ENCODE measurements around the gene ARMC6.
"Not testable (repeated sequence)": the region's sequence is repeated elsewhere in the genome, so short reads cannot be mapped to it uniquely, and the experiment has no call there.

The ARMC6 gene

DNA sequence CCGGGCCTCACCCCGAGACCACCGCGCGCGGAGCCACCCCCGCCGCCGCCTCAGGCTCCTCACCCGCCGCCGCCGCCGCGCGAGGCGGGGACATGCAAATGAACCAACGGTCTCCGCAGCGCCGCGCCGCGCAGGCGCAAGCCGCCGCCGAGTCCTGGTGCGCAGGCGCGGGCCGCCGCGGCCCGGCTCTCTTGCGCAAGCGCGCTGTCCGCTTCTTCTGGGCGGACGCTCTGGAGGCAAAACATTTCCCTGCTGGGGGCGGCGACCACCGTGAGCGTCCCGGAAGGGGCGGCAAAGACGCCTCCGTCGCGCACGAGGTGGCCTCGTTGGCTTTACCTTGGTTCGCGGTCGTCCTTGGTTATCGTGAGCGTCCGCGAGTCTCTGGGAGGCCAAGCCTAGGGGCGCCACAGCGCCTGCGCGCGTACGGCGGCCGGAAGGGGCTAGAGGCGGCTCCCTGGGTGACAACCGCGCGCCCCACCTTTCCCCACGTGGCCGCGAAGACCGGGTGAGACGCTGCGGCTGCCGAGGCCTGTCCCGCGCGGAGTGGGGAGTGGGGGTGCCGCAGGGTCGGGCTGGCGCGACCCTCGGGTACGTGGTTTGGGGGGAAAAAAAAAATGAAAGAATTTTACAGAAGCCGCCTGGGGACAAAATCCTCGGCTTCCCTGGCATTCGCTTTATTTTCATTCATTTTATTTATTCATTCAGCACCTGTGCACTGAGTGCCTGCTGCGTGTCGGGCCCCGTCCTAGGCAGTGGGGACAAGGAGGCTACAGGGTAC is at the start of gene ARMC6, which contains the start of gene SUGP2:
ARMC6 (plus strand) TSS at position 178 of the 778 bp plus-strand sequence. CDS start 607 bp downstream, outside the sequence.
SUGP2 (minus strand) TSS at position 92 of the 778 bp plus-strand sequence. CDS start 2,446 bp downstream, outside the sequence.
- DNase-seq: peak; percentile 94

DNA sequence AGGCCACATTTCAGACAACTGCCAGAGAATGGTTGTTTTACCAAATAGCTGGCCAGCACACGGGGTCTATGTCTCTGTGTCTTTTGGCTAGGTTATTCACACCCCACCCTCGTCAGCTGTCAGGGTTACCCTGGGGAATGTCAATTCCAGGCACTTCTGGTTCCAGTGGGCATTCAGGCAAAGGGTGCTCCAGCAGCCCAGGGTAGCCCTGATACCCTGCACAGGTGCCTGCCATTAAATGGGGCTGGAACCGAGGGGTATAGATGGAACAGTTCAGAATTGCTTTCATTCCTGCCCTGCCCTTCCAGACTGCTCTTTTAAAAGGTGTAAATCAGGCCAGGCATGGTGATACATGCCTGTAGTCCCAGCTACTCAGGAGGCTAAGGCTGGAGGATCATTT is 49.2 kb upstream of the ARMC6 start:
- DNase-seq: no peak

DNA sequence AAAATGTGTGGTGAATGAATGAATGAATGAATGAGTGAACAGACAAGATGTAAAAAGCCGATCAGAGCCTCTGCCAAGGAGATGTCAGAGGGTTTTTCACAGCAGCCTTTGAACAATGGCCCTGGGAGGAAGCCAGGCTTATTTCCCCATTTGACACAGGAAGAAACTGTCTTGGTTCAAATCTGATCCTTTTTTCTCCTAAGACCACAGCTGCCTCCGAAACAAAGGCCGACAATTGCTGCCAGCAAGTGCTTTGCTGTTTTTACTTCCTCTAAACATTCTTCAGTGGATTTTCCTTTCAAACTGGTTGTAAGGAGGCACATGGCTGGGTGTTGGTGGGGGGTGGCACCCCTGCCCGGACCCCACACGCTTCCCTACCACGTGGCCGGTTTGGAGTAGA is 48.1 kb upstream of the ARMC6 start:
- DNase-seq: no peak

DNA sequence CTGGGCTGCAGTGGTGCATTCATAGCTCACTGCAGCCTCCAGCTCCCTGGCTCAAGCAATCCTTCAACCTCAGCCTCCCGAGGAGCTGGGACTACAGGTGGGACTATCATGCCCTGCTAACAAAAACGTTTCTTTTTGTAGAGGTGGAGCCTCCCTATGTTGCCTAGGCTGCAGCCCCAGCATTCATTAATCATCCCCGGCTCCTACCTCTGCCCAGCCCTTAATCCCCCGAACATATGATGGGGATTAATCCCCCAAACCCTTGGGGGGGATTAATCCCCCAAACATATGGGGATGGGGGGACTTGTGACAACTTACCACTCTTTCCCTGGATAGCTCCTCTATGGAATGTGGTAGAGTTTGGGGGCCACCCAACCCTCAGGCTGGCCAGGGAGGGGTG is 45.9 kb upstream of the ARMC6 start:
- DNase-seq: no peak

DNA sequence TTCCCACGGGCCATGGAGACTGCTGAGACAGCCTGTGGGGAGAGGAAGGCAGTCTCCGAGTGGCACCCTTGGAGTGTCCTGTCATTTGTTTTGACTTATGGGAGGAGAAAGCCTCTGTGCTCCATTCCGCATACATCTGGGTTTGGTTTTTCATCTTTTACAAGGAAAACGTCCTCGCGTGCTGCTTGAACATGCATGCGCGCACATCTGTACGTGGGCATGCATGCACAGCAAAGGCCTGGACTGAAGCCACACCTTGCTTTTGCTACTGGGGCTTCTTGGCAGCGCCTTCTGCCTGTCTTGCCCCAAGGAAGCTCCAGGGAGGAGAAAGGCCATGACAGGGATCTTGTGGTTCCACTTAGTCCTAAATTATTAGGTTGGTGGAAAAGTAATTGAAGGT is 44.1 kb upstream of the ARMC6 start:
- no peak for DNase-seq

DNA sequence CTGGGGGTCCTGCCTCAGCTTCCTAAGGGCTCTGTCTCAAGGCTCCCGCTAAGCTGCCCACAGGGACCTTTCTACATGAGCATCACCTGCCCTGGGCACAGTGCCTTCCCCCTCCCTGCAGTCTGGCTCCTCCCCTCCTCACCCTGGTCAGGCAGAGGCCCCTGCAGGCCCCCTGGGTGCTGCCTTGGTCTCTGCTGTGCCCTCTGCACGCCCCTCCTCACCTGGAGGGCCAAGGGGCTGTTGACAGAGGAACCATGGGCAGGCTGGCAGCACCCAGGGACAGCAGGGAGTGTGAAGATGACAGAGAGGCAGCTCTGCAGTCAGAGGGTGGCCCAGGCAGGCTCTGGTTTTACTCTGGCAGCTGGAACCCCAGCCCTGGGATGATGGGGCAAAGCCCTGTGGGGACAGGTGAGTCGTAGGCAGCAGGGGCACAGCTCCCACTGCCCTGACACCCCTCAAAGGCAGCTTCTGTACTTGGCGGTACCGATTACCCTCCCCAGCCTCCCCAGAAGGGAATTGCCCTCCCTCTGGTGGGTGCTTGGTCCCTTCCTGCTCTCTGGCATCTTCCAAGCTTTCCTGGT is 43.2 kb upstream of the ARMC6 start:
- no peak for DNase-seq

DNA sequence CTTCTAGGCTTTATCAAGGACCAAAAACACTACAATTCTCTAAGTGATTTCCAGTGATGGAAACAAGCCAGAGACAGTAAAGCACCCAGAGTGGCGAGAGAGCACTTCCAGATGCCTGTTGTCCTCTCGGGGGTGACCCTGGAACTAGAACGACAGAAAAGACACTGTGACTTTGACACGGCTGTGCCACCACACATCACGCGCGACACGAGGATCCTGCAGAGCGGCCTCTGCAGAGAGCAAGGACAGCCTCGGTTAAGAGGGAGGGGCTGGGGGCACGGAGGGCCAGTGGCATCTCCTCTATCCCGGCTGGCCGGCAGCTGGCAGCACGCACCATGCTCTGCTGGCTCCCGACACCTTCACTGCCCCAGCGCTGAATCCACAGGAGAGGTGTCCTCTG is 42.4 kb upstream of the ARMC6 start:
- DNase-seq: no peak

DNA sequence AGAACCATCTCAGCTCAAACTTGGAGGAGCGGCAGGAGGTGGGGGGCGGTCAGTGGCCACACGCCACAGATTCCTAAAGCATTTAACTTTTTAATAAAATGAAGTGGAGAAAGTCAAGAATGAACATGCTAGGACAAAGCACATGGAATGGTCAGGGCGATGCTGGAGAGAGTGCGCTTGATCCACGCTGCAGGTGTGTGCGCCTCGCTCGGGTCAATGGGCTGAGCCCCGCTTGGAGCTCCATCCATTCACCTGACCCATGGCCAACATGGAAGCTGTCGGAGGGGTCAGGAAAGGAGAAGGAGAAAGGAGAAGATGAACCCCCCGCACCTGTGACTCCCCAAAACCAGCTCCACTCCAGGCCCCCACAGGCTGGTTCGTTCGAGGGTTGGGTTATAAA is 41.9 kb upstream of the ARMC6 start:
- no peak for DNase-seq

DNA sequence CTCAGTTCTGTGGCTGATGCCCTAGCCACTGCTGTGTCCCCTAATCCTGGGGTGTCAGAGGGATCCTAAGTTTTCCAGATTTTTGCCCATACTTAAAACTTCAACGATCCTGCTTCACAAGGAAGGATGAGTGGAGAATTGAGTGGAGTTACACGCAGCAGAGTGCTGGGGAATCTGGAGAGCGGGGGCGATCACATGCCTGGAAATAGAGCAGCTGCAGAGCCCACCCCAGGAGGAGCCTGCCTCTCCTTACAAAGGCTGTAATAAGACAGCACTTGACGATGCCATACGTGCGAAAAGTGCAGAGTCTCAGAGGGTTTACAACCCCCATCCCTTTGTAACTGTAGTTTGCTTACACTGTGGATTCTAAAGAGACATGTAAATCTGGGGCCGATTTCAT is 40.7 kb upstream of the ARMC6 start:
- DNase-seq: no peak

DNA sequence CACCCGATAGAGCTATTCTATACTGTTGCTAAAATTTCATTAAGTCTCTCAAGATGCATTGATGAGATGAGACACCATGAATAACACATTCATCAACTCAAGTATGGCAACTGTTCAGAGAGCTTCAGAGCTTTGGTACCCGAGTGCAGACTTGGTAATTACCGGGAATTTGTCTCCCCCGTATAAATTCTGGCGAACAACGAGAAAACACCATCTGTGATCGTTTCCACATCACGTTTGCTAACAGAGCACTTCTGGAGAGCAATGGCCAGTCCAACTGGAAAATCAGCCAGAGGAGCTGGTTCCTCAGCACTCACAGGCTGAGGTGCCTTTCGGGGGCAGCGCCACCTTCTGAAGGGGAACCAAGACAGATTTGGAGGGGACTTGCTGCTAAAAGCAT is 40.3 kb upstream of the ARMC6 start:
- no peak for DNase-seq

DNA sequence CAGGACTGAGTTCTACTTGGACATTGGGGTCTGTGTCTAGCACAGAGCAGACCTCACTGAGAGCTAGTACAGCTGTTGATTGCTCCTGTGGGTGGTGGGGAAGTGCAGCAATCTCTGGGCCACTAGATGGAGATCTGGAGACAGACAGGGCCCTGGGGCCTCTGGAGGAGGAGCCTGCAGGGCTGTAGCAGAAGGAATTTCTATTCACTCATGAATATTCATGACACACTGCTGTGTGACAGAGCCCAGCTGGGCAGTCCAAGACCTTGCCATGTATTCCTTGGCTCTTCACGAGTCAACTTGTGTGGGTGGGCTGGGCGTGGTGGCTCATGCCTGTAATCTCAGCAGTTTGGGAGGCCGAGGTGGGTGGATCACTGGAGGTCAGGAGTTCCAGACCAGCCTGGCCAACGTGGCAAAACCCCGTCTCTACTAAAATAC is 37.6 kb upstream of the ARMC6 start:
- DNase-seq: peak; percentile 40

DNA sequence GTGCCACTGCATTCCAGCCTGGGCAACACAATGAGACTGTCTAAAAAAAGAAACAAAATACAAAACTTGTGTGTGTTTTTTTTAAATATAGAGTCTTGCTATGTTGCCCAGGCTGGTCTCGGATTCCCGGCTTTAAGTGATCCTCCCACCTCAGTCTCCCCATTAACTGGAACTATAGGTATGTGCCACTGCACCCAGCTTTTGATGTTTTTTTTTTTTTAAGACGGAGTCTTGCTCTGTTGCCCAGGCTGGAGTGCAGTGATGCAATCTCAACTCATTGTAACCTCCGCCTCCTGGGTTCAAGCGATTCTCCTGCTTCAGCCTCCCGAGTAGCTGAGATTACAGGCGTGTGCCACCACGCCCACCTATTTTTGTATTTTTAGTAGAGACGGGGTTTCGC is 37.1 kb upstream of the ARMC6 start:
- no peak for DNase-seq

DNA sequence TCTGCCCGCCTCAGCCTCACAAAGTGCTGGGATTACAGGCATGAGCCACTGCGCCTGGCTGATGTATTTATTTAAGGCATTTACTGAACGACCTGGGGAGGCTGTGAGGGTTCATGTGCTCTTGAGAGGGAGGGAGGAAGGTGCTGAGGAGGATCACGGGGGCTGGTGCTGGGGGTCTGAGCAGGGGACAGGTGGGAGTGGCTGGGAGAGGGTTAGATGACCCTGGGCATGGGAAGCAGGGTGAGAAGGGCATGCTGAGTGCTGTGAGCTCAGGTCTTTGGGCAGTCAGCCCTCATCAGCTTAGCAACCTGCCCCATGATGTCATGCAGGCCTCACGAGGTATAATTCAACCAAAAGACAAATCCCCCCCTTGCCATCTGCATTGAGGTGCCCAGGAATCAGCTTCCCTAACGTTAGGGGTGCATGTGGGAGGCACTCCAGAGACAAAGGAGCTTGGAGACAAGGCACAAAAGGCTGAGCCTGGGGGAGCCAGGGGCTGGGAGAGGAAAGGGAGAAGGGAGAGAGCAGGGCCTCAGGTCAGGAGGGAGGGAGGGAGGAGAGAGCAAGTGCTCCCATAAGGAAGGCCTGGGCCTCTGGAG is 36.5 kb upstream of the ARMC6 start:
- DNase-seq: no peak

DNA sequence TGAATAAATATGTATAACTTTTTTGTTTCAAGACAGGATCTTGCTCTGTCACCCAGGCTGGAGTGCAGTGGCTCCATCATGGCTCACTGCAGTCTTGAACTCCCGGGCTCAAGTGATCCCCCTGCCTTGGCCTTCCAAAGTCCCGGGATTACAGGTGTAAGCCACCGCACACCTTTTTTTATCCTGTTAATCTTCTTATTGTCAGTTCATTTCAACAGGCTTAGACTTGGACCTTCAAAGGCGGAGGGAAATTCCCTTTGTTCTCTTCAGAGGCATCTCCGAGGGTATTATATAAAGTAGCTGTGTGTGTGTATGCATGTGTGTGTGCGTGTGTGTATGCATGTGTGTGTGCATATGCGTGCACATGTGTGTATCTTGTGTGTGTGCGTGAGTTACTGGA is 35.1 kb upstream of the ARMC6 start:
- DNase-seq: no peak

DNA sequence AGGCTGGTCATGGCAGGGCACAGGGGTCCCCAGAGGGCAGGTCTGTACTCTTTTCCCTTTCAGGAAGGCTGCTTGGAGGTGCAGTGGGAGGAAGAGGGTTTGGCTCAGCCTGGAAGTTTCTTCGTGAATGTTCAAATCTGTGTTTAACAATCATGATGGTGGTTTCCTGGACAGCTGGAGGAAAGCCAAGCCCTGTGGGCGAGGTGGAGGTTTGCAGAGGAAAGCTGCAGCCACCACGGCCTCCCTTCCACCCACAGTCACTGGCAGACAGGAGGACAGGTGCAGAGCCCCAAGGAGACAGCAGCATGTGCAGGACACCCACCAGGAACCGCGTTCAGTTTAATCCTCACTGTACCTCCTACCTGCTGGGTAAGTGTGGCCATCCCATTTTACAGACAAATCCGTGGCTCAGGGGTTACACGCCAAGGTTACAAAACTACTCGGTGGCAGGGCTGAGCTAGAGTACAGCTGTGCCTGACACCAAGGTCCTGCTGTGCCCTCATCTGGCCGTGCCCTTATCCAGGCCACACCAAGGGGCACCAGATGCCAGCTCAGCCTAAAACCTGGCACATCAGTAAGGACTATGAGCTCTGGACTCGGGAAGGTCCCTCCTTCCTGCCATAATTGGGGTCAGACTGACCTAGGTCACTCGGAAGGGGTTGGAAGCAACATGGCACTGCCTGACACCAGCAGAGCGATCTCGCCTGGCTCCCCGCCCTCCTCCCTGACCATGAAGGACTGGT is 34.2 kb upstream of the ARMC6 start:
- no peak for DNase-seq

DNA sequence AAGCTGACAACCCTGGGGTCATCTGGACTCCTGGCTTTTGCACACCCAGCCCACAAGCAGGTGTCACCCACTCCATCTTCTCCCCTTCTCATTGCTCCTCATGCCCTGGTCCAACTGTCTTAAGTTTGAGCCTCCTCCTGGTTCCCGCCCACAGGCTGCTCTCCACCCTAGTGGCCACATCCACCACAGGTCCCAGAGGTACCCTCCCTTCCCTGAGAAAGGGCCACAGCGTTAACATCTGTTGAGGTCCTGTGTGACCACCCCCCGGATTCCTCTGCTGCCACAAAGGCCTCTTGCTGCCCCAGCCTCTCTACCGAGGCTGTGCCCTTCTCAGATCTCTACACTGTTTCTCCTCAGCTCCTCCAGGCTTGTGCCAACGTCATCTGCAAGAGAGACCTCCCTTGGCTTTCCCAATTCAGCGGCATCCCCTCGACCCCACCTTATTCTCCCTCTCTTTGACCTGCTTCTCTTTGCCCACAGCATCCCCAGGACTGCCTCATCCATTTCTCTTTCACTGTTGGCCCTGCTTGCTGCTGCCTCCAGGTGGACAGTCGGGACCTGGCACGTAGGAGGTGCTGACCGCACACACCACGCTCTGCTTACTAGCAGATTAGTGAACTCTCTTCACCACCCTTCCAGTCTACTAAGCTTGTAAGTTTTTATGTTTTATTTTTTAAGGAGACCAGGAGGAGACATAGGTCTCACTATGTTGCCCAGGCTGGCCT is 33.3 kb upstream of the ARMC6 start:
- DNase-seq: no peak

DNA sequence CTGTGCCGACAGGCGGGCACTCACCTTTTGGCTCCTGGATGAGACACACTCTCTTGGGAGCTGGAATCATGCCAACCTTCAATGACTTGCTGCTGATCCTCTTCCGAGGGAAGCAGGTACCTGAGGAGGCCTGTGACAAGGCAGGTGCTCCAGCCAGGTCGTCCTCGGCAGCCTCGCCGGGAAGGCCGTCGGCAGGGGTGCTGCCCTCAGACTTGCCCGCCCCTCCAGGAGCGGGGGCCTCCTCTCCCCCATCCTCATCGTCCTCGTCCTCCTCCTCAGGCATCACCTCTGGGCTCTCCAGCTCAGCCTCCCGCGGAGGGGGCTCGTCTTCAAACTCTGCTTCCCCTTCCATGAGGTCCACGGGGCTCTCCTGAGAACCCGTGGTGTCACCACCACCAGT is 29.3 kb upstream of the ARMC6 start:
- no peak for DNase-seq

DNA sequence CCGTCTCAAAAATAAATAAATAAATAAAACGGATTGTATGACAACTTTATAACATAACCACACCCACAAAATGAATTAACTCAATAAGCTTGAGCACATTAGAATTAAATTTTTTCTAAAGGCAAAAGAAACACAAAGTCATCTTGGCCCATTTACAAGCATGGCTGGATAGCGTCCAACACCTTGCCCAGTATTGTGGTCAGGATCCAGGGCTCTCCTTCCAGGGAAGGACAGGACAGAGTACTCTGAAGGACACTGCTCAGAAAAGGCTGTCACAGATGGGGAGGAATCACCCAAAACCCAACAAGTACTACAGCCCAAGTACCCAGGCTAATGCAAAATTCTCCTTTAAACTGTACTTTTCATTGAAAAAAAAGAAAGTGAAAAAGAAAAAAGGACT is 27.2 kb upstream of the ARMC6 start:
- DNase-seq: no peak

DNA sequence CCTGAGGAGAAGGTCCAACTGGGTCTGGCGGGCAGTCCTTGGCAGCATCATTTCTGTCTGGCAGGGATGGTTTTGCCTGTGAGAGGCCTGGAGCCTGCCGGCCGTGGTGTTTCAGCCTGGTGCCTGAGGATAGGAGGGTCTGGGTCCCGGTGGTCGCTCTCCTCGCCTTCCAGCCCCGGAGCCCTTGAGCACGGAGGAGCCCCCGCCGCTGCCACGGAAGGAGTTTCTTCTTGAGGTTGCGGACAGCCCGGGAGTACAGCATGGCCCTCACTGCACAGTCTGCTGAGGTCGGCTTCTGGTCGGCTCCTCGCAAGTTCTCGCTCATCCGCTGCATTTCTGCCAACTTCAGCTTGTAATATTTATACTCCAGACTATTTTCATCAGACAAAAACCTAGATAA is 23.5 kb upstream of the ARMC6 start:
- DNase-seq: no peak

DNA sequence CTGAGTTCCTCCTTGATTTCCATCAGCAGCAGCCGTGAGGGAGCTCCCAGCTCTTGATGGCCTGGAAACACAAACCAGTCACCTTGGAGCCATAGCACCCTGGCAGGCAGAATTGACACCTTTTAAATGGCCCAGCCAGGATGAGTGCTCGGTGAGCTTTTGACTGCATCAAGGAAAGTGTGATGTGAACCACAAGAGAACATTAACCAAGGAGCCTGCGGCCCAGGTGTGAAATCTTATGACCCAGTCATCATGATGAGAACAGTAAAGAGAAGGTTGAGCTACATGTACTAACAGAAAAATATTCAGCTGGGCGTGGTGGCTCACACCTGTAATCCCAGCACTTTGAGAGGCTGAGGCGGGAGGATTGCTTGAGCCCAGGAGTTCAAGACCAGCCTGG is 22.9 kb upstream of the ARMC6 start:
- no peak for DNase-seq

DNA sequence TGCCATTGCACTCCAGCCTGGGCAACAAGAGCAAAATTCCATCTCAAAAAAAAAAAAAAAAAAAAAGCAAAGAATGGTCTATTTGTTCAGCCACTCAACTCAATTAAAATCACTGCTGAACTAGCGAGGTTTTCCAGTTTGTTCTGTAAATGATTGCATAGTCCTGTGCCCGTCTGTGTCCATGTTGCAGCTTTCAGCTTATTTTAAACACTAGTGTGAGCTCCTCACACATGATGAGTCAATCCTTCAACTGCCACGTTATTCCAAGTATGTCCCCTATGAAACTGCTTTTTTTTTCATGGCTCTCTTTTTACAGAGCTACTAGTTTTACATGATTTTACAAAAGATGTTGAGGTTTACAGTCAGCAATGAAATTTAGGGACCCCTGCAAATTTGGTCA is 12.3 kb upstream of the ARMC6 start:
- no peak for DNase-seq

DNA sequence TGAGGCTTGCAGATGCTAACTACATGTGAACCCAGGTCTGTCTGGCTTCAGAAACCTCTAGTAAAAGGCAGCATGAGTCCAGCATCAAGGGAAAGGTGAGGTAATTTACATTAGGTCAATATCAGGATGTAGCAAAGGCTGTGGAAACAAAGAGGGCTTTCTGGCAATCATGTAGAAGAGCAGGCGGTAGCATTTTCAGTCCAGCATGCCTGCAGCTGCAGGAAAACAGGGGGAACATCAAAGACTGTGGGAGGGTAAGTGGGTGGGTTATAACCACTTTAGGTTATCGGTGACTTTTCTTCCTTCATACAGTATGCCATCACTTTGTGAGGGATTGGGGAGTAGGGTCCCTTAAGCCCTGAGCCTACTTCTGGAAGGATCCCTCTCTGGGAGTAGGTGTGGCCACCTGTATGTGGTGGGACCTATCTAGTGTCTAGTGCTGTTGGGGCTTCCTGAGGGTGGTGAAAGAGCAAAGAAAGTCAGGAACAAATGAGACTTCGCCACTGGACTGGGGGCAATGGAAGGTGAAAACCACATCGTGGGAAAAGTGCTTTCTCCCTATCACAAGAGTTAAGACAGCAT is 10.9 kb upstream of the ARMC6 start:
- DNase-seq: no peak

DNA sequence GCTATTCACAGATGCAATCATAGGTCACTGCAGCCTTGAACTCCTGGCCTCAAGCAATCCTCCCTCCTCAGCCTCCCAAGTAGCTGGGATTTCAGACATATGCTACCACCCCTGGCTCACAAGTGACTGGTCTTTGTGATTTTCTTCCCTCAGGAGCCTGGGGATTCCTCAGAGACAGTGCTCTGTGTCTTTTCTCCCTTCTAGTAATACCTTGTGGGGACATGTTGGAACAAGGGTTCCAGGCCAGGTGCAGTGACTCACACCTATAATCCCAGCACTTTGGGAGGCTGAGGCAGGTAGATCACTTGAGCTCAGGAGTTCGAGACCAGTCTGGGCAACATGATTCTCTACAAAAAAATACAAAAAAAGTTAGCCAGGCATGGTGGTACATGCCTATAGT is 10.0 kb upstream of the ARMC6 start:
- DNase-seq: not testable (repeated sequence)

Measured in activated CD4-positive, alpha-beta T cell treated with anti-CD3 and anti-CD28 coated beads, Interleukin-2, Interleukin-6, amounts not matched to agents 100 ng/mL and 50 ng/mL, durations not matched to agents 16 hours and 8 hours (primary cell).